GM10248 (cell line): Measurements from ENCODE around the gene SURF2.

Experiments
- CTCF ChIA-PET: fragments of 300-600 bp; sonication (Branson Sonifier 250); formaldehyde crosslinking; extraction: SDS; loops from one replicate; lab custom pipeline; 2021; ENCODE audit warnings: antibody characterized with exemption; lab: Yijun Ruan, JAX
- POLR2A ChIA-PET: fragments of 350-650 bp; sonication (Branson Sonifier 250); formaldehyde crosslinking; extraction: SDS; loops from one replicate; lab custom pipeline; 2020; ENCODE audit warnings: antibody characterized with exemption; lab: Yijun Ruan, JAX
- DNase-seq: peaks from one replicate; pipeline ENCODE4 v3.0.0; 2012; ENCODE audit errors: extremely low spot score
- CTCF ChIP-seq: IDR thresholded peaks from 2 replicates; pipeline ENCODE4 v1.5.1; 2012; ENCODE audit warnings: mild to moderate bottlenecking, low read depth; ENCODE audit errors: extremely low read depth, missing control alignments, control extremely low read depth

SURF2 gene

GRCh38 chr9:133396952-133397351, 40.6 kb downstream of the SURF2 start:
- peak; percentile 36 for TF ChIP-seq CTCF
- no peak for DNase-seq
- ChIA-PET CTCF (interaction anchor here (1.7 kb wide), 1 partner anchor 81 kb away, joined by 5 read pairs; the partner anchor contains the start of gene SLC2A6), POLR2A (interaction anchor here (1.4 kb wide), 1 partner anchor 88 kb away, joined by 3 read pairs; no protein-coding TSS in a partner anchor)

GRCh38 chr9:133397370-133397769, 41.0 kb downstream of the SURF2 start:
- POLR2A ChIA-PET: interaction anchor here (1.4 kb wide), 1 partner anchor 87 kb away, joined by 3 read pairs; no protein-coding TSS in a partner anchor
- no peak for DNase-seq
- CTCF ChIA-PET: no interaction called here
- TF ChIP-seq CTCF: no peak

- DNase-seq: no peak
- ChIA-PET POLR2A (no interaction called here), CTCF (interaction anchor here (1.2 kb wide), 1 partner anchor 8 kb away, joined by 4 read pairs; no protein-coding TSS in a partner anchor)
- no peak for TF ChIP-seq CTCF
Observed at GRCh38 chr9:133397895-133398294, 41.5 kb downstream of the SURF2 start.

GRCh38 chr9:133400292-133400691, 43.9 kb downstream of the SURF2 start:
- ChIA-PET CTCF (no interaction called here), POLR2A (no interaction called here)
- DNase-seq: no peak
- no peak for TF ChIP-seq CTCF

- ChIA-PET CTCF (no interaction called here), POLR2A (no interaction called here)
- TF ChIP-seq CTCF: no peak
- DNase-seq: no peak
Observed at GRCh38 chr9:133401588-133401987, 45.2 kb downstream of the SURF2 start.

GRCh38 chr9:133402689-133403088, 46.3 kb downstream of the SURF2 start:
- no peak for DNase-seq
- TF ChIP-seq CTCF: no peak
- CTCF ChIA-PET: interaction anchor here (0.7 to 1.7 kb wide), 4 partner anchors 15 to 84 kb away, joined by 3 to 5 read pairs (median 3); partner anchors contain the start of gene REXO4
- POLR2A ChIA-PET: interaction anchor here (0.5 kb wide), 1 partner anchor 1400 kb away, joined by 3 read pairs; no protein-coding TSS in a partner anchor
